ENCODE results near the gene HMX3.
"Not testable (repeated sequence)": the region's sequence is repeated elsewhere in the genome, so short reads cannot be mapped to it uniquely, and the experiment has no call there.

The HMX3 gene

DNA sequence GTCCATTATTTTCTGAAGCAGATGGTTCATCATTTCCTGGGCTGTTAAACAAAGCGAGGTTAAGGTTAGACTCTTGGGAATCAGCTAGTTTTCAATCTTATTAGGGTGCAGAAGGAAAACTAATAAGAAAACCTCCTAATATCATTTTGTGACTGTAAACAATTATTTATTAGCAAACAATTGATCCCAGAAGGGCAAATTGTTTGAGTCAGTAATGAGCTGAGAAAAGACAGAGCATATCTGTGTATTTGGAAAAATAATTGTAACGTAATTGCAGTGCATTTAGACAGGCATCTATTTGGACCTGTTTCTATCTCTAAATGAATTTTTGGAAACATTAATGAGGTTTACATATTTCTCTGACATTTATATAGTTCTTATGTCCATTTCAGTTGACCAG is 28.5 kb downstream of the HMX3 start:
- Histone ChIP-seq H3K36me3 (peaks cover 79% of the 10 kb centered on the region), H3K4me3 (ENCODE audit: low read depth in 1 of 2, low read length in 1 of 2) (no peak overlapping the region), H3K9me3 (no peaks in the 10 kb centered on the region), H3K27me3 (no peaks in the 10 kb centered on the region), H3K27ac (no peak overlapping the region), H3K4me1 (ENCODE audit: control insufficient read depth in 1 of 2, insufficient read depth in 1 of 2, low read depth in 1 of 2, low read length in 1 of 2) (no peaks in the 10 kb centered on the region)
- TF ChIP-seq, protein P1, sequence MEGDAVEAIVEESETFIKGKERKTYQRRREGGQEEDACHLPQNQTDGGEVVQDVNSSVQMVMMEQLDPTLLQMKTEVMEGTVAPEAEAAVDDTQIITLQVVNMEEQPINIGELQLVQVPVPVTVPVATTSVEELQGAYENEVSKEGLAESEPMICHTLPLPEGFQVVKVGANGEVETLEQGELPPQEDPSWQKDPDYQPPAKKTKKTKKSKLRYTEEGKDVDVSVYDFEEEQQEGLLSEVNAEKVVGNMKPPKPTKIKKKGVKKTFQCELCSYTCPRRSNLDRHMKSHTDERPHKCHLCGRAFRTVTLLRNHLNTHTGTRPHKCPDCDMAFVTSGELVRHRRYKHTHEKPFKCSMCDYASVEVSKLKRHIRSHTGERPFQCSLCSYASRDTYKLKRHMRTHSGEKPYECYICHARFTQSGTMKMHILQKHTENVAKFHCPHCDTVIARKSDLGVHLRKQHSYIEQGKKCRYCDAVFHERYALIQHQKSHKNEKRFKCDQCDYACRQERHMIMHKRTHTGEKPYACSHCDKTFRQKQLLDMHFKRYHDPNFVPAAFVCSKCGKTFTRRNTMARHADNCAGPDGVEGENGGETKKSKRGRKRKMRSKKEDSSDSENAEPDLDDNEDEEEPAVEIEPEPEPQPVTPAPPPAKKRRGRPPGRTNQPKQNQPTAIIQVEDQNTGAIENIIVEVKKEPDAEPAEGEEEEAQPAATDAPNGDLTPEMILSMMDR (IDR thresholded peaks at IDR 0.05) = no peak

DNA sequence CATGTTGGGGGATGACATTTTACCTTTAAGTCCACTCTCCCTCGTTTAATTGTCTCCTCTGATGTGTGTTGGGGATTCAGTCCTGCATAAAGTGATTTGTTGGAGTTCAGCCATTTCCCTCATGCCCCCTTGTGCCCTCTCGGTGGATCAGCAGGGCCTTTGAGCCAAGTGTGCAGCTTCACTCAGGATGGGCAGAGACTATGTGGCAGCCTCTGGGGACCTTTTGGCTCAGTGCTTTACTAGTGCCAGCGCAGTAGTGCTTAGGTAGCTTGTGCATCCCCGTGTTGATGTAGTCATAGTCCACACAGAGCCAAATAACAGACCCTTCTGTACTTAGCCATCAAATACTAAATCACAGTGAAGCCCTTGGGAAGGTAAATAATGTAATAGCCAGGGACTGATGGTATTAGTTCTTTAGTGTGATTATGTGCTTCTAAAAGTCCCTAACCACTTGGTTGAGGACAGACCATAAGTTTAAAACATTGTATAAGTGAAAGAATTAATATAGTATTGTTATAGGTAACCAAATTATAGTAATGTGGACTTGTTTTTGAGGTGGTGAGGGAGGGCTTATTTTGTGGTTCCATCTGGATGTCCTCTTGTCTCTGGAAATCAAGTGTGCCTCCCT is 29.8 kb downstream of the HMX3 start:
- Histone ChIP-seq H3K4me1 (ENCODE audit: control insufficient read depth in 1 of 2, insufficient read depth in 1 of 2, low read depth in 1 of 2, low read length in 1 of 2) (no peaks in the 10 kb centered on the region), H3K27me3 (no peaks in the 10 kb centered on the region), H3K36me3 (peaks cover 82% of the 10 kb centered on the region), H3K9me3 (no peaks in the 10 kb centered on the region), H3K4me3 (ENCODE audit: low read depth in 1 of 2, low read length in 1 of 2) (no peak overlapping the region), H3K27ac (no peak overlapping the region)
- TF ChIP-seq, protein P1 (IDR thresholded peaks at IDR 0.05) = no peak

DNA sequence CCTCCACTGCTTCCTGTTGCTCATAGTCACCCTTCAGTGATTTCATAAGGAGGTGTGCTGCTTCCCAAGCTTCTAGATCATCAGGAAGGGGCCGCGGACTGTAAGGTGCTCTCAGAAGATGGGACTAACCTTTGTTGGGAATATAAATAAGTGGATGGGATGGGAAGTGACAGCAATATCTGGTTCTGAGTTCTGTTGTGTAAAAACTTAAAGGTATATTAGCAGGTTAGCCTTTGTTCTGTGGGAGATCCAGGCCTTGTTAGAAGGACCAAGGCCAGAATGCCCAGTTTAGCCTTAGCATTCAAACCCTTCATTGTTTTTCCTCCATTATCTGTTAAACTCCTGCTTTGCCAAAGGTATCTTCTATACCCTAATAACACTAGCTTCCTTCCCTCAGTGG is 30.8 kb downstream of the HMX3 start:
- Histone ChIP-seq H3K4me3 (ENCODE audit: low read depth in 1 of 2, low read length in 1 of 2) (no peak overlapping the region), H3K4me1 (ENCODE audit: control insufficient read depth in 1 of 2, insufficient read depth in 1 of 2, low read depth in 1 of 2, low read length in 1 of 2) (no peaks in the 10 kb centered on the region), H3K9me3 (no peaks in the 10 kb centered on the region), H3K27me3 (no peaks in the 10 kb centered on the region), H3K27ac (no peak overlapping the region), H3K36me3 (peaks cover 78% of the 10 kb centered on the region)
- TF ChIP-seq, protein P1 (IDR thresholded peaks at IDR 0.05) = no peak

DNA sequence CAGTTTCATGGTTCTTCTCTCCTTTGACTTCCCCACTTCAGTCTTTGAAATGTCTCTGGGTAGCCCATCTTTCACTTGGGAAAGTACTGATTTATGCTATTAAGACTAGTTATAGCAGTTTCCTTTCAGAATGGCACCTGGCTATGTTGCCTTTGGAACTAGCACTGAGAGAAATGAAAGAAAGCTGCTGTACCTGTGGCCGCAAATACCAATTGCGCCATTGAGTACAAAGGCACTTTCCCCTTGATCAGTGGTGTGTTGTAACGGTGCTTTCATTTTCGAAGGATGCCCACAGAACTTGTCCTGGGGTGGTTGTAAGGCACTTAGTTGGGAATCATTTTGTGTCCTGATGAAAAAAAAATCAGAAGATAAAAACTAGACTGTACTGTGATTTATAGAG is 35.2 kb downstream of the HMX3 start:
- Histone ChIP-seq H3K27ac (no peak overlapping the region), H3K4me1 (ENCODE audit: control insufficient read depth in 1 of 2, insufficient read depth in 1 of 2, low read depth in 1 of 2, low read length in 1 of 2) (no peaks in the 10 kb centered on the region), H3K9me3 (no peaks in the 10 kb centered on the region), H3K4me3 (ENCODE audit: low read depth in 1 of 2, low read length in 1 of 2) (no peak overlapping the region), H3K36me3 (peaks cover 51% of the 10 kb centered on the region), H3K27me3 (no peaks in the 10 kb centered on the region)
- TF ChIP-seq, protein P1 (IDR thresholded peaks at IDR 0.05) = no peak

DNA sequence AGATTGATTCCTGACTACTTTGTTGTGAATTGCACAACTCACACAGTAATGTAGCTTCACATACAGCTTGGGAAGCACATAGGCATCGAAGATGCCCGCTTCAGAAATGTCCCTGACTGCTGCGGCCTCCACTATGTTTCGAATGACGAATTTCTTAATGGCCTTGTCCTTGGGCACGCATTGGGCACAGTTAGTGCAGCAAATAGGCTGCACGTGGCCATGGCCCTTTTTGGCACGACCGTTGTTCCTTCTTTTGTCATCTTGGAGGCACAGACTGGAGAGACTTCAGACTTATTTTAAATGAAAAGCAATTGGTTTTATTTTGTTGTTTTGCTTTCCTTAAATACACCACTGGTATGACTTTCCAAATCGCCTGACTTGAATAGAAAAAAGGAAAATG is 35.8 kb downstream of the HMX3 start:
- not testable (repeated sequence) for H3K27ac ChIP-seq; H3K4me3 ChIP-seq (ENCODE audit: low read depth in 1 of 2, low read length in 1 of 2); H3K27me3 ChIP-seq; H3K9me3 ChIP-seq; H3K4me1 ChIP-seq (ENCODE audit: control insufficient read depth in 1 of 2, insufficient read depth in 1 of 2, low read depth in 1 of 2, low read length in 1 of 2)
- H3K36me3 ChIP-seq = peaks cover 49% of the 10 kb centered on the region

DNA sequence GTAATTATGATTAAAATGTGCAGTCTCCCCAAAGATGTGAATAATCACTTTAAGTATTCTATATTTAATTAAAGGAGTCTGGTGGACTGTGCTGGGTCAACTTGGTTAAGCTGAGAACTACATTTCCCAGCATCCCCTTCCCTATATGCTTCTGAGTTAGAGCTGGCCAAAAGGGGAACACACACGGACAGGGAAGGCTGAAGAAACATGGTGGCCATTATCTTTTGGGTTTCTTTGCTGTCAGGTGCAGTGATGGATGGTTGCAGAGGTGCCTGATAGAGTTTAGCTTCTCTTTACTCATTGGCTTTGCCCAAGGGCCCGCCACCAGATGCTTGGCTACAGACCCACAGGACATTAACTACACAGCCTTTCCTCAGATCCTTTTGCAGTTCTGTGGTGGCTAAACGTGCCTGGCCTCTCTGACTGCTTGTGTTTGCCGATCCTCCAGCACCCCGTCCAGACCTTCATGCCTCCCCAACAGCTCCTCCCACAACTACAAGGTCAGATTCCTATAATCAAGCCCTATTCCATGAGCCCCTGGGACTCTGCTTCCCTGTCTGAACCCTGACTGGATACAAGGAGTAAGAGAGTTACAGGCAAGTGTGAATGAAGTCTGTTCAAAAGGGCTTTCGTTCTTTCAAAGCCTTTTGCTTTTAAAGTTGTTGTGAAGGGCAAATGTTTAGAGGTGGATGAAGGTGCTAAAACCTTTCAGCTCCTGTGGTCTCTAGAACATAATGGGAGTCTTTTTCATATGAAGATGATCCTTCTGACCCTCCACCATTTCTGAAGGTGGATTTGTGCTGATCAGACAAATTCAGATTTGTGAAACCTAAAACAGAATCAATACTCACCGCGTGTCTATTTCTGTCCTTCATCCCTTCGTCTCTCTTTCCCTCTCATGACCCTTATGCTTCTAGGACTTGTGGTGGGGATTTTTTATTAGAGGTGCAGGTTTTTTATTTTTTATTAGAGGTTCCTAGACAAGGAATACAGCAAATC is 39.9 kb downstream of the HMX3 start:
- Histone ChIP-seq H3K27ac (no peak overlapping the region), H3K4me3 (ENCODE audit: low read depth in 1 of 2, low read length in 1 of 2) (no peak overlapping the region), H3K4me1 (ENCODE audit: control insufficient read depth in 1 of 2, insufficient read depth in 1 of 2, low read depth in 1 of 2, low read length in 1 of 2) (no peaks in the 10 kb centered on the region), H3K36me3 (peaks cover 17% of the 10 kb centered on the region), H3K27me3 (no peaks in the 10 kb centered on the region), H3K9me3 (no peaks in the 10 kb centered on the region)
- TF ChIP-seq, protein P1 (IDR thresholded peaks at IDR 0.05) = no peak

DNA sequence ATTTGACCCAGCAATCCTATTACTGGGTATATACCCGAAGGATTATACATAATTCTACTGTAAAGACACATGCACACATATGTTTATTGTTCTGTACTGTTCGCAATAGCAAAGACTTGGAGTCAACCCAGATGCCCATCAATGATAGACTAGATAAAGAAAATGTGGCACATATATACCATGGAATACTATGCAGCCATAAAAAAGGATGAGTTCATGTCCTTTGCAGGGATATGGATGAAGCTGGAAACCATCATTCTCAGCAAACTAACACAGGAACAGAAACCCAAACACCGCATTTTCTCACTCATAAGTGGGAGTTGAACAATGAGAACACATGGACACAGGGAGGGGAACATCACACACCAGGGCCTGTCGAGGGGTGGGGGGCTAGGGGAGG is 42.6 kb downstream of the HMX3 start:
- not testable (repeated sequence) for H3K27me3 ChIP-seq; H3K4me1 ChIP-seq (ENCODE audit: control insufficient read depth in 1 of 2, insufficient read depth in 1 of 2, low read depth in 1 of 2, low read length in 1 of 2); H3K27ac ChIP-seq; H3K4me3 ChIP-seq (ENCODE audit: low read depth in 1 of 2, low read length in 1 of 2); H3K9me3 ChIP-seq
- peaks cover 11% of the 10 kb centered on the region for H3K36me3 ChIP-seq

Measured in neutrophil (primary cell).